GM19351 (cell line): Measurements from ENCODE around the gene PKNOX1.
"Not testable (repeated sequence)": the region's sequence is repeated elsewhere in the genome, so short reads cannot be mapped to it uniquely, and the experiment has no call there.

Experiments
- ATAC-seq: cut with Tn5 transposase; IDR thresholded peaks from one replicate; pipeline ENCODE4 v1.9.1; 2021; ENCODE audit warnings: mild to moderate bottlenecking, moderate library complexity; ENCODE audit not compliant: unreplicated experiment

PKNOX1 gene

GRCh38 chr21:42981862-42982261 lies 7.5 kb downstream of the PKNOX1 start:
- ATAC-seq, result no peak

- ATAC-seq, result no peak
These were observed 8.7 kb downstream of the PKNOX1 start for GRCh38 chr21:42983103-42983502.

- ATAC-seq, result no peak
These were observed 9.5 kb downstream of the PKNOX1 start for GRCh38 chr21:42983869-42984268.

GRCh38 chr21:42986125-42986783 lies 11.9 kb downstream of the PKNOX1 start:
- no peak for ATAC-seq

GRCh38 chr21:42988236-42988965 lies 14.0 kb downstream of the PKNOX1 start:
- no peak for ATAC-seq

- not testable (repeated sequence) for ATAC-seq
These were observed 15.0 kb downstream of the PKNOX1 start for GRCh38 chr21:42989370-42989769.

GRCh38 chr21:42989816-42990650 lies 15.7 kb downstream of the PKNOX1 start:
- ATAC-seq, result no peak

GRCh38 chr21:42991992-42992740 lies 17.8 kb downstream of the PKNOX1 start:
- no peak for ATAC-seq

- no peak for ATAC-seq
These were observed 18.8 kb downstream of the PKNOX1 start for GRCh38 chr21:42993051-42993712.

- ATAC-seq, result no peak
These were observed 22.7 kb downstream of the PKNOX1 start for GRCh38 chr21:42997053-42997452.

- not testable (repeated sequence) for ATAC-seq
These were observed 23.6 kb downstream of the PKNOX1 start for GRCh38 chr21:42997983-42998382.

- ATAC-seq, result not testable (repeated sequence)
These were observed 24.8 kb downstream of the PKNOX1 start for GRCh38 chr21:42999152-42999551.

GRCh38 chr21:43000041-43000440 lies 25.7 kb downstream of the PKNOX1 start:
- not testable (repeated sequence) for ATAC-seq

- ATAC-seq, result no peak
These were observed 27.0 kb downstream of the PKNOX1 start for GRCh38 chr21:43001316-43001715.

GRCh38 chr21:43004926-43005325 lies 30.6 kb downstream of the PKNOX1 start:
- no peak for ATAC-seq

- ATAC-seq, result no peak
These were observed 31.3 kb downstream of the PKNOX1 start for GRCh38 chr21:43005635-43006034.

GRCh38 chr21:43006051-43006873 lies 31.9 kb downstream of the PKNOX1 start:
- not testable (repeated sequence) for ATAC-seq

GRCh38 chr21:43006874-43007208 lies 32.5 kb downstream of the PKNOX1 start:
- ATAC-seq, result no peak

- no peak for ATAC-seq
These were observed 38.2 kb downstream of the PKNOX1 start for GRCh38 chr21:43012596-43012995.
